HT-29 (cell line): ENCODE measurements around the gene SEPSECS. TPM values are rescaled to one million over a fixed set of nuclear protein-coding genes. Genes with fewer than 3 reads are reported as not detected.

ENCODE experiments used
- DNase-seq: peaks from one replicate; pipeline ENCODE4 v3.0.0-alpha.2; 2015; ENCODE audit warnings: low spot score
- total RNA-seq: library from RNA; depleted of rRNA; stranded (reverse); fragments of >200 nt; shearing (Covaris generic); gene quantifications from 2 replicates; pipeline ENCODE4 v1.2.3, GENCODE V29; 2014; rRNA removed

The SEPSECS gene
- total RNA-seq = 0.86 and 2.4 TPM in 2 replicates

- peak; percentile 98 for DNase-seq
Measured at GRCh38 chr4:25159837-25160713, at the start of gene SEPSECS. Gene SEPSECS, minus strand, starts transcription at chr4:25160449. Its CDS starts 80 bp downstream, at chr4:25160369.

DNA sequence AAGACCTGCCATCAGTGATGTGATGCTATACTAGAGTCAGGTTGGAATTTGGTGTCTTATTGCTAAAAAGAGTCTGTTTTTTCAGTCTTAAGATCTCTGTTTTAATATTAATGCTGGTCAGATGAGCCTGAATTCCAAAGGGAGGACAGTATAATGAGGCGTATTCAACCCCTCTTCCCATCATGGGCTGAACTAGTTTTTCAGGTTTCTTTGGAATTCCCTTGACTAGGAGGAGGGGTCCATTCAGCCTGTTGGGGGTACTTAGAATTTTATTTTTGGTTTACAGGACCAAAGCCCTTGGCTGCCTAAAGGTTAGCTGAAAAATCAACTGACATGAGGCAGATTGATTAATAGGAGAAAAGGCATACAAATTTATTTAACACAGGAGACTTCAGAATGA, 49.5 kb upstream of the SEPSECS start:
- no peak for DNase-seq

DNA sequence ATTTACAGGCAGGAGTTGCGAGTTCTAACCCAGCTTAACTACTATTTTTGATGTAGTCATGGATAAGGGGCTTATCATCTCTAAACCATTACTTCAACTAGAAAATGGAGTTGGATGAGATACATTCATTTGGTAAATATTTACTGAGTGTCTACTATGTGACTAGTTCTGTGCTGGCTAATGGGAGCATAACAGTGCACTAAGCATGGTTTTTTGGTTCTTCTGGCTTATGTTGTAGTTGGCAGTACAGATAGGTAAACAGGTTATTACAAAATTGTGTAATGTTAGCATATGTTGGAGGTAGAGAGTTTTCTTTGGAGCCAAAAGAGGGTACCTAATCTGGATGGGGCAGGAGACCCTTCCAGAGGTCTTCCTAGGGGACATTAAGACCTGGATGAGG, 47.7 kb upstream of the SEPSECS start:
- no peak for DNase-seq

GRCh38 chr4:25198713-25199112, 38.5 kb upstream of the SEPSECS start:
- no peak for DNase-seq

DNA sequence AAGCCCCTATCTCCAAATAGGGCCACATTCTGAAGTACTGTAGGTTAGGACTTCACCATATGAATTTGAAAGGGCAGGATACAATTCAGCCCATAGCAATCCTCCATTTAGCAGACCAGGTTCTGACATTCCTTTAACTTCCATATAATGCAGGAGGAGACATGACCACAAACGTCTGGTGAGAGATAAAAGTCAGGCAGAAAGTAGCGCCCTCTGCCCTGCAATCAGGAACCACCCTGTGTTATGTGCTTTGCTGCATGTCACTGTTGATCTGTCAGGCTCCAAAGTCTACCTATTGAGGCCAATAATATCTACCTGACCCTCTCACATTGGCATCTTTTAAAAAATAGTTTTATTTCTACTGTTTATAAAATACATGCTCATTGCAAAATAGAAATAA, 30.2 kb upstream of the SEPSECS start:
- no peak for DNase-seq

GRCh38 chr4:25184056-25184455, 23.8 kb upstream of the SEPSECS start:
- DNase-seq = no peak

DNA sequence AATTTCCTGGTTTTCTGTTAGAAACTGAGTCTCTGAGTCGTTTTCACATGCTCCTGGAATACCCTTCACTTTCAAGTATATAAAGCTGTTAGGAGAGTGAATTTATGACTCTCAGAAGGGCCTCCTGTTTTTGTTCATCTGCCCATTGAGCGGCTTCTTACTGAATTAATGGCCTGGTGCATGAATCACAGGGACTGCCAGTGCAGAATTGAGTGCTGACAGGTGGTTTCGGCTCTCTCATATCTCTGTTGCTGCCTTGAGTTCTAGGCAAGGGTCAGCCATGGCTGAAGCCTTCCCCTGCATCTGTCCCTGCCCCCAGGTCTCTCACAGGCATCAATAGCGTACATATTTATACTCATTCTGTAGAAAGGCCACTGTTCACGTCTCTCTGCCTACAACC, 22.7 kb upstream of the SEPSECS start:
- no peak for DNase-seq

GRCh38 chr4:25180524-25181131, 20.4 kb upstream of the SEPSECS start:
- DNase-seq = peak; percentile 59

DNA sequence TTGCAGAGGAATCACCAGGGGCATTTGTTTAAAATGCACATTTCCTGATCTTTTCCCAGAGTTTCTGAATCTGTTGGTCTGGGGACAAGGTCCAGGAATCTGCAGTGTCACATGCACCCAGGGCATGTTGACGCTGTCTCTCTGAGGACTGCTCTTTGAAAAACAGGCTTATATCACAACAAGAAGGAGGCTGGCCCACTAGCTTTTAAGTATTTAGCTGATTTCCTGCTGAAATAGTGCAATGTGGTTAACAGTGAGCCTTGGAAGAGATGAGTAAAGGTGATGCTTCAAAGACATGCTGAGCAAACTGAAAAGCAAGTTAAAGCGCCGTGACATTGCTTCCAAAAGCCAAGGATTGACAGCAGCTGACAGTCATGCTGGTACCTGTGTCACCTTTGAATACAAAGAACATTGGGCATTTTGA, 18.6 kb upstream of the SEPSECS start:
- no peak for DNase-seq

- no peak for DNase-seq
Measured at GRCh38 chr4:25177147-25177546, 16.9 kb upstream of the SEPSECS start.

DNA sequence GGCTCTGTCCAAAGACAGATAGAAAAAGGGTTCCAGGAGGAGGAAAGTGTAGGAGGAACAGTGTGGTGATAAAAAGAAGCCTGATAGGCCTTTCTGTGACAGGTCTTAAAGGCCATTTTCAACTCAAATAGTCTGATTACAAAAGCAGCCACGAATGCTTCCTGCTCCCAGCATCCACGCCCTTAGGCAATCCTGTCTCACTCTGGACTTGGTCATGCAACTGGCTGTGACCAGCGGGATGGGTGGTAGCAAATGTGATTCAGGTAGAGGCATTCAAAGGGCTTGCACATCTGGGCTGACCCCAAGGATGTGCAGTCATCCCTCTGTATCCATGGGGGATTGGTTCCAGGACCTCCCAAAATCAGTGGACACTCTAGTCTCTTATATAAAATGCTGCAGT, 14.4 kb upstream of the SEPSECS start:
- DNase-seq = no peak

DNA sequence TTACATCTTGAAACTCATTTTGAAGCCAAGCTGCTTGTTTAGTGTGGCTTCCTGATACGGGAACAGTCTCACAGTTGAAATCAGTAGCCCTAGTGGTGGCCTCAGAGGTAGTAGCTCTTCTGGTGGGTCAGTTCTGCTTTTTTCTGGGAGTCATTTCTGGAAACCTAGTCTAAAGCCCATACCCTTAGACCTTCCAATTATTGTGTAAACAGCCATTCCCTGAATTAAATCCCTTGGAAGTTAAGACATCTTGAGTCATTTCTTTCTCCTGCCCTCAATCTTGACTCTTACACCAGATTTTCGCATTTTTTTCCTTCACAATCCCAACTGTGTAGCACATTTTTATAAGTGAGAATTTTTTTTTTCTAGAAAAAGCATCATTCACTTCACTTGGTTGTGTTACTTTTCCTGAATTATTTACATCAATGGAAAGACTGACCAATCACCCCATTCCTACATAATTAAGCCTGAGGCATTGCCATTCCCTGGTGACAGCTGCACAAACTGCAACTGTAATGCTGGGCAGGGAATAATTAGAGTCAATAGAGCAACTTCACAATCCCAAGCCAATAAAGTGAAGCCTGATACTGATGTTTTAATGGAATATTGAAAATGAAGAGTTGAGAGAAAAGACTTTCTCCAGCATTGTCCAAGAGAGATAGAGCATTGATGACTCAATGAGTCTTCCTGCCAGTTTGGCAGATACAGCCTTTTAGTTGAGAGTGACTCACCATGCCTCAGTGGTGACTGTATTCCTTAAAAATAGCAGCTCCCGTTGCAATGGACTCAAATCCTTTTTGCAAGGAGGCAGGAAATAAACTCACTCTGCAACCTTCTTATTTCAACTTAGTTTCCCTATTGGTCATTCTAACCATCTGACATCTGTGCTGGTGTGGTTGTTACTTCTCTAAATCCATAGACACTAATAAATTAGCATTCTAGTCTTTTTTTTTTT, 13.0 kb upstream of the SEPSECS start:
- no peak for DNase-seq

DNA sequence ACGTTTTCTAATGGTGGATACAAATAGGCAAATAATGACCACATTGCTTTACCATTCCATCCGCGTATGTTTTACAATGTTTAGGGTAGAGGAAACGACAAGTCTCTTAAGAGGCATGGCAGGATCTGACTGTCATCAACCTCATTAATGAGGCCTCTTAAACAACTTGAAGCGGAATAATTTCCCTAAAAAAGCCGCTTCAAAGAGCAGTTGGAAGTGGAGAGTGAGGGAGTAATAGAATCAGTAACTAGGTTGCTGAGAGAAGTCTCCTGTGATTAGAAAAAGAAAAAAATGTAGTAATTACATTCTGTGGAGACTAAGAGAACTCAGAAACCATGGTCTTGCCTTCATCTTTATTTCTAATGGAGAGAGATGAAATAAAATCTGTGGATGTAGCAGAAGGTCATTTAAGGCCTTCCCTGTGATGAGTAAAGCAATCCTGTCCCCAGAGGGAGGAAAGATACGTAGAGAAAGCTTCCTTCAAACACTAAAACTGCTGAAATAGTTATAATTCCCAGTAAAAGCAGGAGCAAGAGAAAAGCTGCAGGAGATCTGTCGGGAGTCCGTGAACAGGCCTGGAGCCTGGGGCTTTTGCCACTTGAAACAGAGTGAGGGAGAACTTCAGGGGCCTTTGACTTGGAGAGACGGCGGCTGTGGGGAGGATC, 11.1 kb upstream of the SEPSECS start:
- DNase-seq = no peak

DNA sequence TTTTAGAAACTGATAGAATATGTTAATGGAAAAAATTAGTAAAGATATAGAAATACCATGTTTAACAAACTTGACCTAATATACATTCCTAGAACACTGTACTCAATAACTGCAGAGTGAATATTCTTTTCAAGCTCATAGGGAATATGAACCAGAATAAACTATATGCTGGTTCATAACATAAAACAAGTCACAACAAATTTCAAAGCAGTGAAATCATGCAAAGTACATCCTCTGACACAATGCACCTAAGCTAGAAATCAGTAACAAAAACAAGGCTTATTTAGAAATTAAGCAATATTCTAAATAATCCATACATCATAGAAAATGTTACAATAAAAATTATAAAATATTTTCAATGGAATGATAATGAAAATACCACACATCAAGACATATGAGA, 9.2 kb upstream of the SEPSECS start:
- DNase-seq = no peak

DNA sequence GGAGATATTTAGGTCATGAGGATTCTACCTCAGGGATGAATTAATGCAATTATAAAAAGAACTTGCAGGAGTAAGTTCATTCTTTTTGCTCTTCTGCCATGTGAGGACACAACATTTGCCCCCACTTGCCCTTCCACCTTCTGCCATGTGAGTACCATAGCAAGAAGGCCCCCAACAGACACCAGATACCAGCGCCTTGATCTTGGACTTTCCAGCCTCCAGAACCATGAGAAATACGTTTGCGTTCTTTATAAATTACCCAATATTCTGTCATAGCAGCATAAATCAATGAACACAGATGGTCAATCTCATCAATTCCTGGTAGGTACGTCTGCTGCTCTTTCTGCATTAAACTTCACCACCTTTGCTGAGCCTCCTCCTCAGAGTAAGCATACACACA, 5.7 kb upstream of the SEPSECS start:
- DNase-seq = no peak

DNA sequence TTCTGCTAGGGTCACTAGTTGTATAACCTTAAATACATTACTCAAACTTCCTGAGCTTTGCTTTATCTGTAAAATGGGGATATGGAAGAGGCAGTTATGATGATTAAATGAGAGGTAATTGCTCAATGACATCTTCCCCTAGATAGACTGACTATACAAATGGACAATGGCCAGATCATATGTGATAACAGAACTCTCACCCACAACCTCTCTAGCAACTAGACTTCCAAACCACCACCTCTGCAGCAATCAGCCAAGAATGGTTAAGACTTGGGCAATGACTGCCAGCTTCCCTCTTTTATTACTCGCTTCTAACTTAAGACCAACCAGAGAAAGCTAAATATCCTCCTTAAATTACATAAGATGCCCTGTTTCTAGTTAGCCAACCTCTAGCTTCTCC, 2.9 kb upstream of the SEPSECS start:
- no peak for DNase-seq

GRCh38 chr4:25162566-25162965, 2.3 kb upstream of the SEPSECS start:
- no peak for DNase-seq

DNA sequence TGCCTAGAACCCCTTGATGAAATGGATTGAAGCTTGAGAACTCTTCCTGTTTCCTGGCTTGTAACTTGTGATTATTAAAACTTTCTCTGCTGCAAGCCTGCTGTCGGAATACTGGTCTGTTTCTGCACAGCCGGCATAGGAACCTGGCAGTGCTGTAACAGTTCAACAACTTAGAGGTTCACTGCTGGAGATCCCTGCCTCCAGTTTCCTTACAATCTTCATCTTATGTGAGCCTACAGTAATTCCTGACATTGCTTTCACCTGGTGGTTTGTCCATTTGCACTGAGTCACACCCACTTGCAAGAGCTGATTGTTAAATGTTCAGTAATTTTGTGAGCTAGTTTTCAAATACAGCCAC, 1.3 kb upstream of the SEPSECS start:
- peak; percentile 22 for DNase-seq

- DNase-seq = peak; percentile 35
Measured at GRCh38 chr4:25160714-25161592, 704 bp upstream of the SEPSECS start.

- DNase-seq = no peak
Measured at GRCh38 chr4:25158817-25159216, 1.4 kb downstream of the SEPSECS start.
